ENCODE measurements around the gene LEPROT. TPM values are rescaled to one million over a fixed set of nuclear protein-coding genes. Genes with fewer than 3 reads are reported as not detected.

LEPROT gene
- total and polyA plus RNA-seq, 7 experiments from 2014 or later, result 11.8 to 26.3 (median 24.1) TPM

GRCh38 chr1:65395887-65396612 is 24.4 kb upstream of the LEPROT start:
- Histone ChIP-seq H3K4me1 (ENCODE audit: control insufficient read depth in 2 of 2, insufficient read depth in 2 of 2, low read length in 2 of 2) (no peaks in the 10 kb centered on the region), H3K27ac (ENCODE audit: low read depth, low read length) (no peak overlapping the region), H3K27me3 (ENCODE audit: control insufficient read depth in 2 of 2, insufficient read depth in 2 of 2, low read length in 2 of 2) (no peaks in the 10 kb centered on the region), H3K4me3 (ENCODE audit: low read length) (no peak overlapping the region), H3K36me3 (ENCODE audit: control insufficient read depth in 2 of 3, insufficient read depth in 3 of 3, low read length in 3 of 3) (no peaks in the 10 kb centered on the region), H3K9me3 (ENCODE audit: control insufficient read depth in 2 of 3, low read length in 3 of 3) (no peaks in the 10 kb centered on the region)
- CTCF ChIA-PET, result no interaction called here
- POLR2A ChIA-PET, result no interaction called here
- H3K4me1 Mint-ChIP-seq, result peaks cover 0 to 76% (median 0%) of the 10 kb centered on the region in 7 donors
- H3K27me3 Mint-ChIP-seq, result peaks cover 0 to 5% (median 0%) of the 10 kb centered on the region in 5 donors
- peaks cover 0 to 42% (median 4%) of the 10 kb centered on the region in 5 donors for H3K36me3 Mint-ChIP-seq
- H3K4me3 Mint-ChIP-seq, result peak overlapping the region in 1 of 10 donors; percentile 37
- intact Hi-C loops (cut with micrococcal nuclease), result no loop called here
- no peak for ATAC-seq
- H3K9me3 Mint-ChIP-seq, result peaks cover 0 to 2% (median 0%) of the 10 kb centered on the region in 11 donors
- DNase-seq, result no peak
- peak overlapping the region in 1 of 9 donors; percentile 75 for H3K27ac Mint-ChIP-seq

GRCh38 chr1:65398083-65398482 is 22.4 kb upstream of the LEPROT start:
- Mint-ChIP-seq H3K36me3 (peaks cover 0 to 31% (median 0%) of the 10 kb centered on the region in 5 donors), H3K9me3 (peaks cover 0 to 2% (median 0%) of the 10 kb centered on the region in 11 donors), H3K4me1 (peaks cover 0 to 58% (median 0%) of the 10 kb centered on the region in 7 donors), H3K27ac (peak overlapping the region in 1 of 9 donors; percentile 16), H3K4me3 (peak overlapping the region in 1 of 10 donors; percentile 4), H3K27me3 (peaks cover 0 to 5% (median 0%) of the 10 kb centered on the region in 5 donors)
- no peak for ATAC-seq
- Histone ChIP-seq H3K9me3 (ENCODE audit: control insufficient read depth in 2 of 3, low read length in 3 of 3) (no peaks in the 10 kb centered on the region), H3K36me3 (ENCODE audit: control insufficient read depth in 2 of 3, insufficient read depth in 3 of 3, low read length in 3 of 3) (no peaks in the 10 kb centered on the region), H3K27ac (ENCODE audit: low read depth, low read length) (no peak overlapping the region), H3K27me3 (ENCODE audit: control insufficient read depth in 2 of 2, insufficient read depth in 2 of 2, low read length in 2 of 2) (no peaks in the 10 kb centered on the region), H3K4me3 (ENCODE audit: low read length) (no peak overlapping the region), H3K4me1 (ENCODE audit: control insufficient read depth in 2 of 2, insufficient read depth in 2 of 2, low read length in 2 of 2) (no peaks in the 10 kb centered on the region)
- ChIA-PET POLR2A (no interaction called here), CTCF (no interaction called here)
- DNase-seq, result no peak
- intact Hi-C loops (cut with micrococcal nuclease), result no loop called here

GRCh38 chr1:65399003-65399402 is 21.5 kb upstream of the LEPROT start:
- intact Hi-C loops (cut with micrococcal nuclease), result no loop called here
- no peaks in the 10 kb centered on the region for H3K27me3 ChIP-seq (ENCODE audit: control insufficient read depth in 2 of 2, insufficient read depth in 2 of 2, low read length in 2 of 2)

GRCh38 chr1:65401612-65402011 is 18.9 kb upstream of the LEPROT start:
- Histone ChIP-seq H3K36me3 (ENCODE audit: control insufficient read depth in 2 of 3, insufficient read depth in 3 of 3, low read length in 3 of 3) (no peaks in the 10 kb centered on the region), H3K4me3 (ENCODE audit: low read length) (no peak overlapping the region), H3K9me3 (ENCODE audit: control insufficient read depth in 2 of 3, low read length in 3 of 3) (no peaks in the 10 kb centered on the region), H3K4me1 (ENCODE audit: control insufficient read depth in 2 of 2, insufficient read depth in 2 of 2, low read length in 2 of 2) (no peaks in the 10 kb centered on the region), H3K27ac (ENCODE audit: low read depth, low read length) (no peak overlapping the region), H3K27me3 (ENCODE audit: control insufficient read depth in 2 of 2, insufficient read depth in 2 of 2, low read length in 2 of 2) (no peaks in the 10 kb centered on the region)
- intact Hi-C loops (cut with micrococcal nuclease), result no loop called here
- Mint-ChIP-seq H3K27me3 (peaks cover 0 to 11% (median 4%) of the 10 kb centered on the region in 5 donors), H3K4me3 (no peak overlapping the region), H3K36me3 (peaks cover 0 to 35% (median 6%) of the 10 kb centered on the region in 5 donors), H3K27ac (no peak overlapping the region), H3K9me3 (peaks cover 0 to 3% (median 0%) of the 10 kb centered on the region in 11 donors), H3K4me1 (peaks cover 0 to 25% (median 0%) of the 10 kb centered on the region in 7 donors)
- CTCF ChIA-PET, result interaction anchor here (0.7 kb wide), 1 partner anchor 828 kb away, joined by 3 read pairs; no protein-coding TSS in a partner anchor
- DNase-seq (no peak), ATAC-seq (no peak)
- POLR2A ChIA-PET, result interaction anchor here (0.7 kb wide), 1 partner anchor 13 kb away, joined by 3 read pairs; no protein-coding TSS in a partner anchor

More at GRCh38 chr1:65399003-65399402, 21.5 kb upstream of the LEPROT start:
- Histone ChIP-seq H3K27ac (ENCODE audit: low read depth, low read length) (no peak overlapping the region), H3K9me3 (ENCODE audit: control insufficient read depth in 2 of 3, low read length in 3 of 3) (no peaks in the 10 kb centered on the region), H3K4me3 (ENCODE audit: low read length) (no peak overlapping the region), H3K36me3 (ENCODE audit: control insufficient read depth in 2 of 3, insufficient read depth in 3 of 3, low read length in 3 of 3) (no peaks in the 10 kb centered on the region), H3K4me1 (ENCODE audit: control insufficient read depth in 2 of 2, insufficient read depth in 2 of 2, low read length in 2 of 2) (no peaks in the 10 kb centered on the region)
- Mint-ChIP-seq H3K4me3 (no peak overlapping the region), H3K36me3 (peaks cover 0 to 31% (median 0%) of the 10 kb centered on the region in 5 donors), H3K4me1 (peaks cover 0 to 49% (median 0%) of the 10 kb centered on the region in 7 donors), H3K9me3 (peaks cover 0 to 2% (median 0%) of the 10 kb centered on the region in 11 donors), H3K27me3 (peaks cover 0 to 5% (median 0%) of the 10 kb centered on the region in 5 donors), H3K27ac (no peak overlapping the region)
- ChIA-PET CTCF (no interaction called here), POLR2A (interaction anchor here (0.5 to 0.6 kb wide), 2 partner anchors 79 to 82 kb away, joined by 3 to 5 read pairs; no protein-coding TSS in a partner anchor)
- ATAC-seq (no peak), DNase-seq (no peak)

- Mint-ChIP-seq H3K4me3 (no peak overlapping the region), H3K9me3 (peaks cover 0 to 7% (median 2%) of the 10 kb centered on the region in 11 donors), H3K27me3 (peaks cover 0 to 11% (median 4%) of the 10 kb centered on the region in 5 donors), H3K4me1 (peaks cover 0 to 4% (median 0%) of the 10 kb centered on the region in 7 donors), H3K27ac (no peak overlapping the region), H3K36me3 (peaks cover 5 to 29% (median 19%) of the 10 kb centered on the region in 5 donors)
- Histone ChIP-seq H3K4me1 (ENCODE audit: control insufficient read depth in 2 of 2, insufficient read depth in 2 of 2, low read length in 2 of 2) (no peaks in the 10 kb centered on the region), H3K4me3 (ENCODE audit: low read length) (no peak overlapping the region), H3K36me3 (ENCODE audit: control insufficient read depth in 2 of 3, insufficient read depth in 3 of 3, low read length in 3 of 3) (no peaks in the 10 kb centered on the region), H3K9me3 (ENCODE audit: control insufficient read depth in 2 of 3, low read length in 3 of 3) (no peaks in the 10 kb centered on the region), H3K27ac (ENCODE audit: low read depth, low read length) (no peak overlapping the region), H3K27me3 (ENCODE audit: control insufficient read depth in 2 of 2, insufficient read depth in 2 of 2, low read length in 2 of 2) (no peaks in the 10 kb centered on the region)
- no peak for DNase-seq
- no peak for ATAC-seq
- intact Hi-C loops (cut with micrococcal nuclease), result no loop called here
- CTCF ChIA-PET, result no interaction called here
- POLR2A ChIA-PET, result no interaction called here
Observed at GRCh38 chr1:65404941-65405340, 15.5 kb upstream of the LEPROT start.

GRCh38 chr1:65407877-65408276 is 12.6 kb upstream of the LEPROT start:
- no peak overlapping the region for H3K27ac ChIP-seq (ENCODE audit: low read depth, low read length)
- peaks cover 0 to 2% (median 0%) of the 10 kb centered on the region in 7 donors for H3K4me1 Mint-ChIP-seq
- ChIA-PET POLR2A (no interaction called here), CTCF (no interaction called here)
- H3K27me3 Mint-ChIP-seq, result peaks cover 2 to 14% (median 7%) of the 10 kb centered on the region in 5 donors
- peaks cover 0 to 8% (median 2%) of the 10 kb centered on the region in 11 donors for H3K9me3 Mint-ChIP-seq
- H3K4me3 Mint-ChIP-seq, result no peak overlapping the region
- H3K36me3 ChIP-seq (ENCODE audit: control insufficient read depth in 2 of 3, insufficient read depth in 3 of 3, low read length in 3 of 3), result no peaks in the 10 kb centered on the region
- no peaks in the 10 kb centered on the region for H3K27me3 ChIP-seq (ENCODE audit: control insufficient read depth in 2 of 2, insufficient read depth in 2 of 2, low read length in 2 of 2)
- H3K4me3 ChIP-seq (ENCODE audit: low read length), result no peak overlapping the region
- H3K36me3 Mint-ChIP-seq, result peaks cover 16 to 33% (median 26%) of the 10 kb centered on the region in 5 donors
- H3K27ac Mint-ChIP-seq, result no peak overlapping the region
- DNase-seq, result no peak
- no peaks in the 10 kb centered on the region for H3K4me1 ChIP-seq (ENCODE audit: control insufficient read depth in 2 of 2, insufficient read depth in 2 of 2, low read length in 2 of 2)
- no peaks in the 10 kb centered on the region for H3K9me3 ChIP-seq (ENCODE audit: control insufficient read depth in 2 of 3, low read length in 3 of 3)
- intact Hi-C loops (cut with micrococcal nuclease), result no loop called here
- ATAC-seq, result no peak
